AG04449 (cell line): Measurements from ENCODE around the gene MARK3.

ENCODE experiments used
- CTCF ChIA-PET: fragments of 350-600 bp; formaldehyde crosslinking; extraction: SDS; loops from one replicate; lab custom pipeline; 2021; ENCODE audit warnings: antibody characterized with exemption; lab: Yijun Ruan, JAX
- POLR2A ChIA-PET: fragments of 400-600, 350-600 bp; formaldehyde crosslinking; extraction: SDS; loops from one replicate; lab custom pipeline; 2020; ENCODE audit warnings: antibody characterized with exemption, inconsistent platforms; lab: Yijun Ruan, JAX
- DNase-seq: peaks from one replicate; pipeline ENCODE4 v3.0.0-alpha.2; 2010; ENCODE audit warnings: low read depth, low spot score
- H3K4me3 ChIP-seq: 2 replicates; pipeline ENCODE4 v1.5.1; 2011; ENCODE audit warnings: low read depth, mild to moderate bottlenecking, control low read depth, low read length
- TF ChIP-seq, protein P1 (sequence below): IDR thresholded peaks from one replicate; pipeline ENCODE4 v1.5.1; 2011; ENCODE audit warnings: mild to moderate bottlenecking, moderate library complexity, low read length, control low read depth, inconsistent platforms; ENCODE audit not compliant: insufficient read depth; ENCODE audit errors: missing control alignments

The MARK3 gene

DNA sequence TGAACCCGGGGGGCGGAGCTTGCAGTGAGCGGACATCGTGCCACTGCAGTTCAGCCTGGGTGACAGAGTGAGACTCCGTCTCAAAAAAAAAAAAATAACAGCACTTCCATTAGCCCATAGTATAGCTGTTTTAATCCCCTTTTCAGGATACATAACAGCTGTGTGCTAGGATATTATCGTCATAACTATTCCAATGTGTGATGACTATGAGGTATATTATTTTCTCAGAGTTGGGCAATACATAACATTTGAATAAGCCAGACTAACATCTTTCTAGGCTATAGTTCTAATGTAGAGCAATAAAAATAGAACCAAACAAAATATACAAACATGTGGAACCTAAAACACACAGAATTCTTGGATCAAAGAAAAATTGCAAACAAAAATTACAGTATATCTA, 57.1 kb downstream of the MARK3 start:
- TF ChIP-seq, protein P1, sequence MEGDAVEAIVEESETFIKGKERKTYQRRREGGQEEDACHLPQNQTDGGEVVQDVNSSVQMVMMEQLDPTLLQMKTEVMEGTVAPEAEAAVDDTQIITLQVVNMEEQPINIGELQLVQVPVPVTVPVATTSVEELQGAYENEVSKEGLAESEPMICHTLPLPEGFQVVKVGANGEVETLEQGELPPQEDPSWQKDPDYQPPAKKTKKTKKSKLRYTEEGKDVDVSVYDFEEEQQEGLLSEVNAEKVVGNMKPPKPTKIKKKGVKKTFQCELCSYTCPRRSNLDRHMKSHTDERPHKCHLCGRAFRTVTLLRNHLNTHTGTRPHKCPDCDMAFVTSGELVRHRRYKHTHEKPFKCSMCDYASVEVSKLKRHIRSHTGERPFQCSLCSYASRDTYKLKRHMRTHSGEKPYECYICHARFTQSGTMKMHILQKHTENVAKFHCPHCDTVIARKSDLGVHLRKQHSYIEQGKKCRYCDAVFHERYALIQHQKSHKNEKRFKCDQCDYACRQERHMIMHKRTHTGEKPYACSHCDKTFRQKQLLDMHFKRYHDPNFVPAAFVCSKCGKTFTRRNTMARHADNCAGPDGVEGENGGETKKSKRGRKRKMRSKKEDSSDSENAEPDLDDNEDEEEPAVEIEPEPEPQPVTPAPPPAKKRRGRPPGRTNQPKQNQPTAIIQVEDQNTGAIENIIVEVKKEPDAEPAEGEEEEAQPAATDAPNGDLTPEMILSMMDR = no peak
- no peak for DNase-seq
- POLR2A ChIA-PET = no interaction called here

DNA sequence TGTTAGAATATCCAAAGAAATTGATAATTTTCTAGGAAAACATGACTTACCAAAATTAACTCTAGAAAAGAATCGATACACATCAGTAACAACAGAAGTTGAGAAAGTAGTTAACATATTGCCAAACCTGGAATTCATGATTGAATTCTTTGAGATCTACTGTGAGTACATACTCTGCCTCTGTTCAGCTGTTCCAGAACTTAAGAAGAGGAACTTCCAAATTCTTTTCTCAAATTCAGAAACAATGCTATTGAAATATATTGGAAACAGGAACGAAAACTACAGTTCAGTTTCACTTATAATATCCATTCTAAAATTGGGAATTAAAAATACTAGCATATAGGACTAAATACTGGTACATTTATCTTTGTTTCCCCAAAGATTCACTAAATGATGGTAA, 57.9 kb downstream of the MARK3 start:
- no peak for DNase-seq
- H3K4me3 ChIP-seq = no peak overlapping the region
- TF ChIP-seq, protein P1 = no peak
- CTCF ChIA-PET = no interaction called here
- POLR2A ChIA-PET = interaction anchor here (0.6 kb wide), 1 partner anchor 44 kb away, joined by 3 read pairs; no protein-coding TSS in a partner anchor

More for the DNA sequence above, 57.1 kb downstream of the MARK3 start:
- H3K4me3 ChIP-seq = no peak overlapping the region
- CTCF ChIA-PET = no interaction called here

DNA sequence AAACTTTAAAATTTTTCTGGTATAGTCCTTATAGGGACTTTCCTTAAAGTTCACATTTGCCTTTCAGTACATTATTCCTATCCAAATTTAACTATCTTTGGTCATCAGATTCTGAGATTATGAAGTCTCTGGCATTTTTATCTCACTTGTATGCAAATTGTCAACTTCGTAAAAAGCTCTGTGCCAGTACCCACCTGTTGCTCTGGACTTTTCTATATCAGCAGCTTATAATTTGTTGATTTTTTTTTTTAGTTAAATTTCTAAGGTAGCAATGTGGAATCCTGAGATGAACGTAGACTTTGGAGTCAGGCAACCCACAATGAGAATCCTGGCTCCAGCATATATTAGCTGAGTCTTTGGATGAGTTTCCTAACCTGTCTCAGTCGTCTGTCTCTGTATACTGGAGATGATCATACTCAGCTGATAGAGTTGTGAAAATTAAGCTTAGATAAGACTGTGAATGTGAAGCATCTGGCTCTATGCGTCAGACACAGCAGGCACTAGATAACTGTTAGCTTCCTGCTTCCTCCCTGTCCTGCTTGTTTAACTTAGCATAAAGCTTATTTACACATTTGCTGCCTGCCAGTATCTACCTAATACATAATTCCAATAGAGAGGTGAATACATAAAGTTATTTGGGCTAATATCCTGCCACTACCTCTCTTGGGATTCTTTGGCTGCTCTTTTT, 59.8 kb downstream of the MARK3 start:
- ChIA-PET CTCF (interaction anchor here (0.8 to 1.1 kb wide), 5 partner anchors 16 to 77 kb away, joined by 3 to 4 read pairs (median 3); partner anchors contain the start of gene CKB), POLR2A (no interaction called here)
- no peak overlapping the region for H3K4me3 ChIP-seq
- peak; percentile 47 for DNase-seq
- TF ChIP-seq, protein P1 = no peak

DNA sequence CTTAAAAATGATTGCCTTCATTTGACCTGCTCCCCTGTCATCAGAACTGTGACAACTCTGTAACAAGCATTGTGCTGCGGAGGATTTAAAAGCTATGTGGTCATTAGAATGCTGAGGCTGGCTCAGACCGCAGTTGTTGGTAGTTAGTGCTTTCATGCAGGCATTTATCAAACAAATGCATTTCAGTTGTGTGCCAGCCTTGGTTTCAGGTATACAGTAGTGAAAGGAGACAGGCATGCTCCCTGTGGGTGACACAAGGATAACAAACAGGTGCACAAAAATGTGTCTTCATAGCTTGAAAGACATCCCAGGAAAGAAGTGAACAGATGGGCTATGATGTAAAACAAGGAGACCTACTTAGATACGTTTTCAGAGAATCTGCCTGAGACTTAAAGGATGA, 60.6 kb downstream of the MARK3 start:
- POLR2A ChIA-PET = no interaction called here
- H3K4me3 ChIP-seq = no peak overlapping the region
- CTCF ChIA-PET = interaction anchor here (1.1 kb wide), 1 partner anchor 76 kb away, joined by 4 read pairs; the partner anchor contains the start of gene CKB

DNA sequence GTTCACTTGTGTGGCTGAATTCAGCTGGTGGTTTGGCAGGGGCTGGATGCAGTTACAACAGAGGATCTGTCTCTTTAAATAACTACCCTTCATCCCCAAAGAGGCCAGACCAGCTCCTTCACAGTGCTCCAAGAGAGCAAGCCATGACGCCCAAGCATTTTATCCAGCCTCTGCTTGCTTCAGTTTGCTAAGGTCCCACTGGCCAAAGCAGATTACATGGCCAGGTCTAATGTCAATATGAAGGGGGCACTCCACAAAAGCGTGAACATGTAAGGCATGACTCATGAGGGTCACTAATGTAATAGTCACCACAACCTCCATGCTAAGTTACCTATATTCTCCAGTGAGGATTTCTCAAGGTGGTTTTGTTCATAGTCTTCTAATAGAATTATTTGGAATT, 62.9 kb downstream of the MARK3 start:
- ChIA-PET CTCF (interaction anchor here (1.2 kb wide), 1 partner anchor 25 kb away, joined by 3 read pairs; no protein-coding TSS in a partner anchor), POLR2A (no interaction called here)
- TF ChIP-seq, protein P1 = no peak
- no peak overlapping the region for H3K4me3 ChIP-seq
- no peak for DNase-seq

More for the DNA sequence above, 60.6 kb downstream of the MARK3 start:
- TF ChIP-seq, protein P1 = no peak
- DNase-seq = no peak

DNA sequence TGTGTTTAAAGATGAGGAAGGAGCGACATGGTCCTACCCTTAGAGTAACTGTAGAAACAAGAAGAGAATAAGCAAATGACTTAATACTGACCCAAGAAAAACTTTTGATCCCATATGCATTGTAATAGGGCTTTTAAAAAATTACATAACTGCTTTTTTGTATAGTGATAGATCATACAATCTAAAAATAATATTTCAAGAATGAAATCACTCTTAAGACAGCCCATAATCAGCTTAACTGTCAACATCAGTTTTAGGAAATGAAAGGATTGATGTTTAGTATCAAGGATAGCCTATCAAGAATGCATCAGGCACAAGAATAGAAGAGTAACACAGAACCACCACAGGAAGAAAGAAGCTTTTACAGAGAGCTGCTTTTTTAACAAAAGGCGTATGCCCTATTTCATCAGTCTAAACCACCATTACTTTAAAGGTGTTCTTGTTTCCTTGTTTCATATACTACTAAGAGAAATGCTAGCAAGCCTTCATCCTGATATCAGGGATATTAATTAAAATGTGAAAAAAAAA, 64.5 kb downstream of the MARK3 start:
- TF ChIP-seq, protein P1 = no peak
- no peak for DNase-seq
- no peak overlapping the region for H3K4me3 ChIP-seq
- ChIA-PET POLR2A (no interaction called here), CTCF (interaction anchor here (0.6 to 1.3 kb wide), 4 partner anchors 10 to 58 kb away, joined by 3 to 5 read pairs (median 4); no protein-coding TSS in a partner anchor)
